Activated T-cell treated with anti-CD3 and anti-CD28 coated beads for 4 hours (primary cell): ENCODE measurements around the gene CNDP2.

ENCODE experiments used
- DNase-seq: peaks from one replicate; pipeline ENCODE4 v3.0.0-alpha.2; 2020

CNDP2 gene

DNA sequence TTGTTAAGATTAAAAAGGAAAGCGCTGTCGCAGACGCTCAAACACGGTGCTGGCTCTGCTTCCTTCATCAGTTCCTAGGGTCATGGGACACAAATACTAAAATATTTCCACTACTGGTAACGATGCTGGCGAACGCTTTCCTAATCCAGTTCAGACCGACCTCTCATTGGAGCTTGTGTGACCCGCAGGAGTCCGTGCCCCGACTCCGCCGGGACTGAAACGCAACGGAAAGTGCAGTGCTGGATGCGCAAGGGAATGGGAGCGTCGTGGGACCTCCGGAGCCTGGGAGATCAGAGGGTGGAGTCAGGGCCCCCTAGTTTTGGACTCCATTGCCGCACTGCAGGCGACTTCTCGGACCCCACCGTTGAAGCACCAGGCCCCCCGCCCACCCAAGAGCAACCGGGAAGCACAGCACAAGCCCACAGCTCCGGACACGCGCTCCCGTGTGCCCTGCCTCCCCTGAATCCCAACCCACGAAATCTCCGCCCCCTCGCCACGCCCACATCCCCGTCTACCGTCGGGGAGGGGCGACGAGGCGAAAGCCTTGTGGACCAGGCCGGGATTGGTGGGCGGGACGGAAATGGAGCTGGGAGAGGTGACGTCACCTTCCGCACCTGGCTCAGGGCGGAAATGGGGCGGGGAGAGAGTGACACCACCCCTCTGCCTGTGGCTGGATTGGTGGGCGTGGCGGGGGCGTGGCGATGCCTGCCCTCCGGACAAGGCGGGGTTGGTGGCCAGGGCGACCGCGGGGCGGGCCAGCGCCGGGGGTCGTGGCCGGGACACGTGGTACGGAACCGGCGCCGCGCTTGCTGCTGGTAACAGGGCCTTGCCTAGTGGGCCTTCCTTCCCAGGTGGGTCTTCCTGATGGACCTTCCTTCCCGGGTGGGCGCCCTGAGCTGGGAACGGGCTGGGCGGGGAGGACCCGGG is at the start of gene CNDP2:
Gene CNDP2, plus strand, starts transcription at position 783 of the 927 bp plus-strand sequence. CDS start 3,611 bp downstream, outside the sequence.
- DNase-seq, result peak; percentile 98

DNA sequence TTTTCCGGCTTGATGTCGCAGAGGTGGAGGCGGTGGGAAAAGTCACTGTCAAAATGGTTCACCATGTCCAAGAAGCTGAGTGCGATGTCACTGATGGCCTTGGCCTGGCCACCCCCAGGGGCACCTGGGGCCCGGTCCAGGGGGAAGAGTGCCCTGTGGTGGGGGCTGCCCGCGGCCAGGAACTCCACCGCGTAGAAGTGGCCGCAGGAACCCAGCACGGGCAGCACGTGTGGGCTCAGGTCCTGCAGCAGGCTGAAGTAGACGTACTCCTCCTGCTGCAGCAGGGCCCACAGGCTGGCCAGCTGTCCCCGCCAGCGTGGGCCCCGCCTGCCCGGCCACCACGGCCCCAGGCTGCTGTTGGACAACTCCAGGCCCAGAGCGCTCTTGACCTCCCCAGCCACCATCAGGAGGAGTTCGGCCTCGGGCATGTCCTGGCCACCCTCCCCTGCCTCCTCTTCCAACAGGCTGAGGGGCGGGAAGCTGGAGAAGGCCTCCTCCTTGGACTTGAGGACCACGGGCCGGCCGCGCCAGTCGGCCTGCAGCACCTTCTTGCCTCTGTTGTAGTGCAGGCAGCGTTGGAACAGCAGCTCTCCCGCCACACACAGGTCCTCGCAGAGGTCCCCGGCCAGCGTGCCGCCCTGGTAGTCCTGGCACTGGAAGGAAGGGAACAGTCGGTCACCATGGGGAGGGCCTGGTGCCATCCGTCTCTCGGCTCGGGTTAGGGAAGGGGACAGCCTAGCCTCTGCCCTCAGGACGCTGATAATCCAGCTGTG is 49.3 kb upstream of the CNDP2 start:
- no peak for DNase-seq

DNA sequence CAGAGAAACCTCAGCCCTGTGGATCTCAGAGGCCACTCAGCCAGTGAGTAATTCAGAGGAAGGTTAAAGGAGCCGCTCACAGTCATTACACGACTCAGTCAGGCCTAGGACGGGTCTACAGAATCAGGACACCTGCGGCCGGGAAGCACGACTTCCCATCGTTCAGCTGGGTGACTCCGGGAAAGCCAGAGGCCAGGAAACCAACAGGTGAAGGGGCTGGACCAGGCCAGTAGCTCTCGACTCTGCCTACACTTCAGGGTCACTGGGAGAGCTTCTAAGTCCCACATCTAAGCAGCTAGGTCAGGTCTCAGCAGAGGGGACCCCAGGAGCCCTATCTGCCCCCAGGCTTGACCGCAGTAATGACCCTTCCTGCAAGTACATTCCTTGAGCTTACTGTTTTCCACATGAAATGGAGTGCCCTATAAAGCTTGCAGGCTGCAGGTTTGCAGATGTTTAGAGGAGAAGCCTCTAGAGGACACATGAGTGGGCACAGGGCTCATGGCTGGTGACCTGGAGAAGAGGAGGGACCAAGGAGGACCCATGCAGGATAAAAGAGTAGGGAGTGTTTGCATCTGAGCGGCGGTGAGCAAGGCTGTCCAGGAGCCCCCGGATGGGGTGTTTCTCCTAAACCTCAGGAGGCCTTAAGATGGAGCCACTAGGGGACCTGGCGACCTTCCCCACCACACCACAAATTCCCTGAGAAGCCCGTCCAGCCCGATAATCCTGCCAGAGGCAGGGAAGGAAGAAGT is 48.6 kb upstream of the CNDP2 start:
- no peak for DNase-seq

DNA sequence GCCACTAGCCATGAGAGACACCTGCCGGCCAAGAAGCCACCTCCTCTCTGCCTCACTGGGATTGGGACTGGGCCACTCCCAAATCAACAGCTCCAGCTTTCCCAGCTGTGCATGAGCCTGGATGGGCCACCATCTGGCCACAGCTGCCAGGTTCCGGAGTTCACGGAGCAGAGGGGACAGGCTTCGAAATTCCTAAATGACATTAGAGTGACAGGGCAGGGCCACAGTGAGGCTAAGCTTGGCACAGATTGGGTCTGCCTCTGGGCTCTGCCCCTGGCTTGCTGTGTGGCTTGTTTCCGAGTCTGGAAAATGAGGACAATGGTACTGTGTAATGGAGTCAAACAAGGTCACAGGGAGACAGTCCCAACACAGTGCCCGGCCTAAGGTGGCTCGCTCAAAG is 45.5 kb upstream of the CNDP2 start:
- no peak for DNase-seq

DNA sequence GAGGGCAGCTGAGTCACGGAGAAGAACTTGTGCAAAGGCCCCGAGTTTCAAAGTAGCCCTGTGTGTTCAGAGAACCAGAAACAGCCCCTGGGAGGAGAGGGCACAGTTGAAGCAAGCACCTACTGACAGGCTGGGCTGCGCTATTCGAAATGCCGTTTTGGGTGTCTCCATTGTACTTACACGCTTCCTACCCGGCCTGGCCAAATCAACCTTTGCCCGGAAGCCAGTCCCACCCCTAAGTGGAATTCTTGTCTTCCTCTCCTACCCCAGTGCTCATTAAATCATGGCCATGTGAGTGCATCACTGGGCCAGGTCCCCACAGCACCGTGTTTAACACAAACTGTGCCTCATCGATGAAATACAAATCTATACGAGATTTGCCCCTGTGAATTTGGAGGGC is 45.0 kb upstream of the CNDP2 start:
- no peak for DNase-seq

DNA sequence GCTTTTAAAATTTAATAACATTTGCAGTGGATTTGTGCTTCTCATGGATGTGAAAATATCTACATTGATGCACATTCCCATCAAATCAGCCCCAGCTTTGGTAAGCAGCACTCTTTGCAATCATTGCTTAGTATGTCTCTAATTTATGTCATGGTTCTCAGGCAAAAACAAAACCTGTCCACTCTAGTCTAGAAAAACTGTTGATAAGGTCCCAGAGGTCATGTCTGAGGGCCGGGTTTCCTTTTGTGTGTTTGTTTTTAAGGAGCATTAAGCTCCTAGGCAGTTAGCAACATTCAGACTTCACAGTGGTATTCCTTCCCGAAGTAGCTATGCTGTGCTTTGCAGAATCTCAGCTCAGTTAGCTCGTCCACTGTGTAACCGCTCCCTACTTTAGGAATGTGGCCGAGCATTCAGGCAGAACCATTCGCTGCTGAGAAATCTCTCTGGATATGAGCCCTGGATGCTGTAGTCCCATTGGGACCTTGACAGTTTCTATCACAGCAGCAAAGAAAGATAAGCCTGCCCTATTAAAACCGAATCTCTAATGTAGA is 43.1 kb upstream of the CNDP2 start:
- no peak for DNase-seq

DNA sequence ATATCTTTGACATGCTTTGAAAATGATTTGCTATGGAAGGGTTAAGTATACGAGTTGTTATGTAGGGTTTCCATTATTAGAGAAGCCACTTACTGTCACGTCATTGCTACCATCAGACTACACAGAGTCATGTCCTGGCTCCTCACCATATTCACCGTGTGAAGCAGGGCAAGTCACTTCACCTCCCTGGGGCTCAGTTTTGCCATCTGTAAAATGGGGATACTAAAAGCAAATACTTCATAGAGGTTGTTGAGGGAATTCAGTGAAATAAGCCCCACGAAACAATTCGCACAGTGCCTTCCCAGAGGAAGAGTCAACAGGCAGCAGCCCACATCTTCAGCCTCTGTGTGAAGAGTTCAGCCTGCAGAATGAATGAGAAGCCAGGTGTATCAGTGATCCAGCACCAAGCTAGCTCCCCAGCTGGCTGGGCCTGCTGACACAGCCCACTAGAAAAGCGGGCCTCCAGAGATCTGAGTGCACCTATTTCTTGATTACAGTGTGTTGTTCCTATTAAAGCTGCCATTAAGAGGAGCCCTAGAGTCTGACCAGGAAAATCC is 42.4 kb upstream of the CNDP2 start:
- DNase-seq, result no peak

DNA sequence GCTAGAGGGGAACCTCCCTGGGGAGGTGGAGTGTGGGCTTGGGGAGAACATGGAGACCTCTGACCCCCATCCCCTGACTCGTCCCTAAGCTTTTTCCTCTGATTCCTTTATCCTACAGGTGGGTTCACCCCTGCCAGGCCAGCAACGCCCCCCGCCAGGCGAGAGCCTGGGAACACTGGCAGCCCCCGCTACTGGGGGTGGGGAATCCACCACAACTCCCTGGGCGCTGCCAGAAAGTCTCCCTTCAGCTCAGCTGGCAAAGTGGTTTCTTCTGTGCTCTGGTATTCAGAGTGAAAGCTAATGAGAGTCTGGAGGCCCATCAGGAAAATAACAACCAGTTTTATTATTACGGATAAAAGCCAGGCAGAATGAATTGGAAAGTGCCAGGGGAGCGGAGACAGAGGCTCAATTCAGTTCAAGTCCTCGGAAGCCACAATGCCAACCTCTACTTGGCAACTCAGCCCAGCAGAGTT is 41.8 kb upstream of the CNDP2 start:
- no peak for DNase-seq

DNA sequence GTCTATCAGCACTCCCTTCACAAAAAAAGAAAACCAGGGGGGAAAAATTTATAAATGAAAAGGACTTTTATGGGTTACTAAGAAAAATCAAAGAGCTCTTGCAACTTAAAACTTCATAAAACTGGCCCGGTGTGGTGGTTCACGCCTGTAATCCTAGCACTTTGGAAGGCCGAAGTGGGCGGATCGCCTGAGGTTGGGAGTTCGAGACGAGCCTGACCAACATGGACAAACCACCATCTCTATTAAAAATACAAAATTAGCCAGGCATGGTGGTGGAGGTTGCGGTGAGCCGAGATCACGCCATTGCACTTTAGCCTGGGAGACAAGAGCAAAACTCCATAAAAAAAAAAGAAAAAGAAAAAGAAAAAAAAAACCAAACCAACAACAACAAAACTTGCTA is 40.8 kb upstream of the CNDP2 start:
- DNase-seq, result no peak

DNA sequence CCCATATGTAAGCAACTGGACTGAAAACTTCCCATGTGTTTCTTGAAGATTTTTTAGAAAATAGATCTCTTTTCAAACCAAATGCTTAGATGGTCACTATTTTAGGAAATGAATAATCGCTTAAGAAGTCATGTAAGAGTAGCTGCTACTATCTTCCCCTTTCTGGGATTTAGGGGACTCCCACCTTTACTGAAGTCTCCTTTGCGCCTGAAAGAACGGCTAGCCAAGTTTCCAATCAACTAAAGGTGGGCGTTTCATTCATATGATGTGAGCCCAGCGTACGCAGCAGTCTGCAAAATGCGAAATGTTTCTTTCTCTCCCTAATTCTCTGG is 40.2 kb upstream of the CNDP2 start:
- no peak for DNase-seq

DNA sequence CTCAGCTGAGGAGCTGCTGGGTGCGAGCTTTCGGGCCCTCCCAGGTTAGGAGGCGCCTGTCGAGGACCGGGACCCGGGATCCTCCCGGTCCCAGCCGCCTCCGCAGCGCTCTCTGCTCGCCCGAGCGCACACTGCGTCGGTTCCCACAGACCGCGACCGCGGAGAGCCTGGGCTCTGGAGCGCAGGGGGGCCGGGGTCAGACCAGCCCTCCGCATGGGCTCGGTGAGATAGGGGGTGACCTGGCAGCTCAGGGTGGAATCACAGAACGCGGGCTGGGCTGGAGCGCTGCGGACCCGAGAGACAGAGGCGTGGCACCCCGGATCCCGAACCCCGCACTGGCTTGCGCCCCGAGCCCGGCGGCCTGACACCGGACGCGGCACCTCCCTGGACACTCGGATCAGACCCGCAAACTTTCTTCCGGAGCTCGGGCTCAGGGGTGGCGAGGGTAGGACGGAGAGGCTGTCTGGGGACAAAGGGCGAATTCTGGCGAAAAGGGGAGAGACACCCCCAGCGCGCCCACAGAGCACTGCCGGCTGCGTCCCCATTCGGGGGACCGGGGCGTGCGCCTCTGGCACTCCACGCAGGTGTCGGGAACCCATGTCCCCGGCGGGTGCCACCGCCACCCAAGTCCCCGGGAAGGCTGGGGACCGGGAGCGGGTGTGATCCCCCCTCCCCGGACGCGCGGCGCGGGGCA is 39.7 kb upstream of the CNDP2 start:
- DNase-seq, result no peak

DNA sequence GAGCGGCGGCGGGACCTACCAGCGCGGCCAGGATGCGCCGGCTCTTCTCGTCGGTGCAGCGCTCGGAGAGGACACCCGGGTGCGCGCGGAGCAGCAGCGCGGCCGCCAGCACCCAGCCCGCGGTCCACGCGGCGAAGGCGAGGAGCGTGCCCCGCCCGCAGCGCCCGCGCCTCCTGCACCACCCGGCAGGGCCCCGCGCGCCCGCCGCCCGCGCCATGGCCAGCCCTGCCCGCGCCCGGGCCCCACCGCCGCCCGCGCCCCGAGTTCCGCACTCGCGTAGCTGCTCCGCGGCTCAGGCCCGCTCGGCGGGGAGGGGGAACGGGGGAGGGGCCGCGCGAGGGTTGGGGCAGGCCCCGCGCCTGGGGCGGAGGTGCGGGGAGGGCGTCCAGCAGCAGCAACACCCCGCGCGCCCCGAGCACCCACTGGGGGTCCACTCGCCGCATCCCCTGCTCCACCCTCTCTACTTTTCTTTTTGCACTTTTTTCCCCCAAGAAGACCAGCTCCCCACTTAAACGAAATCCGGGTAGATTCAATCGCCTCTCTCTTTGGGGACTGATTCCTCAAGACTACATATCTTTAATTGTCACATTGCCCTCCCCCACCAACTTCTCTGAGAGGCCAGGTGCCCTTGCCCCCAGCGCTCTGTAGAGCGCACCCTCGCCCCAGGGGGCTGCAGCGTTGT is 39.0 kb upstream of the CNDP2 start, which contains the start of gene DIPK1C:
Gene DIPK1C, minus strand, starts transcription at position 266 of the 682 bp plus-strand sequence. Its CDS starts 49 bp downstream, at position 217.
- DNase-seq, result no peak

DNA sequence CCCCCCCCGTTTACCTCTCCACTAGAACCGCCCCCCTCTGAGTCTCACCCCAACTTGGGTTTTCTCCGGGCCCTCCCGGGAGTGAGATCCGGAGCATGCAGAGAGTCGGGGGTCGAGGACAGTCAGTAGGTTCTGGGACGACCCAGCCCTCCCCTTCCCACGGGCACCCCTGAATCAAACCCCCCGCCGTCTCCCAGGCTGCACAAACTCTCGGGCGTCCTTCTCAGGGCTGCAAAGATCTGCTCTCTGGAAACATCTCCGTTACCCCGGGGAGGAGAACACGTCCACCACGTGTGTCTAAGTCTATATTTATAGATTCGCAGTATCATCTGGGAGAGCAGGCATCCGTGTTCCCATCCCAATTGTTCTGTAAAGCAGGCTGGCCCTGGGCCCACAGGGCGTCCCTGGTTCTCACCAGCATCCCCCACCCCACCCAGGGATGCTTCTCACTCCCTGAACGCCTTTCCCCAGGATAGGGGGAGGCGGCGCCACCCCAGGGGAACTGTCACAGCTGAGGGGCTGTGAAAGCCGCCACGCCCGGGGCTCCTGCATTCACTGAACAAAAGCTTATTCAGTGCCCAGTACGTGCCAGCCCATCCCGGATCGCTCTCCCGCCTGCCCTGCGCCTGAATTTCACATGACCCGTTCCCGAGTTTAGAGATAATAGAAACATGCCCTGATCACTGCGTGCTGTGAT is 38.3 kb upstream of the CNDP2 start:
- no peak for DNase-seq

DNA sequence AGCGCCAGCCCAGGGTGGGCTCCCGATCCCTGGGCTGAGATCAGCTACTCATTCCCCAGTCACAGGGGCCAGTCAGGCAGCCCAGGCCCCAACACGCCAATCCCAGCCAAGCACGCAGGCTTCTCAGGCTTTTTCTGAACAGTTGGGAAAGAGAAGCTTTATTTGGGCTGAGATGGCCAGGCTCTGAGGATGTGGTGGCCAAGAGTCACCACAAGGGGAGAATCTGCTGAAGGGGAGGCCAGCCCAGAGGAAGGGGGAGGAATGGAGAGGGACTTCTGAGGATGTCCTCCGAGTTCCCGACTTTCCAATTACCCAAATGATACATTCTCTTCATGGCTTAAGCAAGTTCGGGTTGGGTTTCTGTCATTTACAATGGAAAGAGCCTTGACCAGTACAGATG is 36.3 kb upstream of the CNDP2 start:
- DNase-seq, result no peak

DNA sequence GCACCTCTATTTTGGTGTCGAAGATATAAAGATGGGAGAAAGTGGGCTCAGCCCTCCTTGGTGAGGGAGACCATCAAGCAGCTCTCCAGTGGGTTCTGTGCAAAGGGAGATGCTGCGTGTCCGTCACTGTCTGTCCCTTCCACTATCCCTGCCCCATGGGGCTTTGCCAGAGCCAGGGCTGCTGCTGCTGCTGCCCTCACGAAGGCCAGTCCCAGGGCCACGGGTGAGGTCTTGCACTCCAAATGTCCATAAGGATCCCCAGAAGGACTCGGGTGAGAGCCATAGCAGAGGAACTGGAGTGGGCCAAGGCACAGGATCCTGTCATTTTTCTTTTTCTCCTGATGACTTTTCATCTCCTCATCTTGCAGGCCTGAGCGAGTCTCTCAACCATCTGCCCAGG is 35.3 kb upstream of the CNDP2 start:
- DNase-seq, result no peak

DNA sequence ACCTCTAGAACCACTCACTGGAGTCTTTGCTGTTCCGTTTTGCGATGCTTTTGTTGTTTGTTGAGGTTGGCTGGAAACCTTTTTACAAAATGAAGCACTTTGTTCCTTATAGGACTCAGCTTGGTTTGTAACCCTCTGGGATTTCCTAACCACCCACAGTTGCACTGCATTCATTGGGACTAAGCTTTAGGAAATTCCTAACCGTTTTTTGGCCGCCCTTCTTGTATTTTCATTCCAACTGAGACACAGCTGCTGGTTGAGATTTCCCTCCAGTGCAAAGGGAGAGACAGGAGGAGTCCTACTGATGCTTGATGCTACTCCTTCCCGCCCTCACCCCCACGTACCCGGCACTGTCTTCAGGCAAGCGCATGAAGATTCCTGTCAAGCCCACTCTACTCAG is 32.9 kb upstream of the CNDP2 start:
- no peak for DNase-seq

DNA sequence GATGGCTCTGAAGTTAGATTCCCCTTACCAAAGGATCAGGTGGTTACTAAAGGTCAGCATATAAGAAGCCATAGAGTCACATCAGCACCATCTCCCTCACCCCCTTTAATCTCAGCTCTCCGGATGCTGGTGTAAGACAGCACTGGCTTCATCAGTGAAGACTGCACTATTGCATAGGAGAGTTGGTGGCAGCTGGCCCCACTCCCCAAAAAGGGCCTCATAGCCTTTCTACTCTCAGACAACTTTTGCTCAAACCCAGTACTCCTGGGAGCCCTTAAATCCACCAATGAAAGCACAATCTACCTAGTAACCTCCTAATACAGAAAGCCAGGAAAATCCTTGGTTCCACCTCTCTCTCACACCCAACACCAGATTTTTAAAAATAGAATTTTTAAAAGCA is 32.2 kb upstream of the CNDP2 start:
- DNase-seq, result no peak

DNA sequence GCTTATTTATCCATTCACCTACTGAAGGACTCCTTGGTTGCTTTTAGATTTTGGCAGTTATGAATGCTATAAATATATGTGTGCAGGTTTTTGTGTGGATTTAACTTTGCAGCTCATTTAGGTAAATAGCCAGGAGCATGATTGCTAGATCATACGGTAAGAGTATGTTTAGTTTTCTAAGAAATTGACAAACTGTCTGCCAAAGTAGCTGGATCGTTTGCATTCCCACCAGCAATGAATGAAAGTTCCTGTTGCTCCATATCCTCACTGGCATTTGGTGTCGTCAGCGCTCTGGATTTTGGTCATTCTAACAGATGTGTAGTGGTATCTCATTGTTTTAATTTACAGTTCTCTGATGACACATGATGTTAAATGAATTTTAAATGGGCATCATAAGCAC is 30.4 kb upstream of the CNDP2 start:
- DNase-seq, result no peak

DNA sequence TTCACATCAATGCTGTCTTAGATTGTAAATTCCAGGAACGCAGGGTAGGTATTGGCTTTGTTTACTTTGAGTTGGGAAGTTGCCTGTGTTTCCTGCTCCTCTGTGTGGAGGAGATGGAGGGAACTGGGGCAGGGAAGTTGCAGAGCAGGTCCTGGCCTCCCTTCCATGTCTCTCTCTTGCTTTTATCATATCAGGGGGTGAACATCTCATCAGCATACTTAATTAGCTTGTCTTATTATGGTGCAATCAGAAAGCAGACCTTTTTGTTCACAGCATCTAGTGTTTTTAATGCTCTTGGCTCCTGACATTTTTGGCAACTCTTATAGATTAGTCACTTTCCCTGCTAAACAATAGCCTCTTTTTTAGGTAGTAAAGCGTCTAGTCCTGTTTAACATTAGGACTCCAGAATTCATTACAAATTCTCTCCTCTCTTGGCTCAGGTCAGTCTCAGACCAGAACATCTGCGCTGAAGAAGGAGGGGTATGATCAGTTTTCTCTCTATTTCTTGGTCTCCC is 27.6 kb upstream of the CNDP2 start:
- DNase-seq, result no peak

DNA sequence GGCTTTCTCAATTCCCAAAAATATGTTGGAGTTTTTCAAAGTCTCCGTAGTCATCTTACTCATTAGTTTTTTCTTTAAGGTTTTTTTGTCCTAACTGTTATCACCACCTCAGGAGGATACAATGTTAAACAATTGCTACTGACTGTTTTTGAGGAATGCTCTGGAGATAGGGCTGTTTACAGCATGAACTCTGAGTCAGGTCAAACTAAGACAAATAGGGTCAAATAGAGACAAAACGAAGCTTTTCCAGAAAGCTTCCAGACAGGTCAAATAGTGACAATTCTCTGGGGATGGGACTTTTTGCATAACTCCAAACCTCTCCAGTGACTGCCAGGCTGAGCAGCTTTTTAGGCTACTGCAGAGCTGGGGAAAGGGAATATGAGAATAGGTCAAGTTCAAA is 23.9 kb upstream of the CNDP2 start:
- DNase-seq, result no peak
